HepG2 (cell line): Measurements from ENCODE around the gene SIAH3. TPM values are rescaled to one million over a fixed set of nuclear protein-coding genes. Genes with fewer than 3 reads are reported as not detected.

Experiments
- ATAC-seq: fragments of 200-7000 bp; cut with Tn5 transposase; 3 replicates; pipeline ENCODE4 v1.9.1; 2020; ENCODE audit warnings: mild to moderate bottlenecking, moderate library complexity
- BruUV-seq: library from RNA; stranded (reverse); fragments of 400-500 nt; replicated peaks from 2 replicates; lab custom pipeline; 2021; lab: Mats Ljungman, UMichigan
- CTCF ChIA-PET: fragments of 300-600 bp; formaldehyde crosslinking; extraction: SDS; loops from one replicate; lab custom pipeline; 2021; ENCODE audit warnings: low total read pairs, inconsistent platforms, low intra/inter-chr PET ratio; lab: Yijun Ruan, JAX
- POLR2A ChIA-PET: fragments of 350-600 bp; sonication (Branson Sonifier 250); formaldehyde crosslinking; loops from one replicate; lab custom pipeline; 2020; ENCODE audit warnings: antibody characterized with exemption, inconsistent platforms; lab: Yijun Ruan, JAX
- DNase-seq: peaks from one replicate; pipeline ENCODE4 v3.0.0-alpha.2; 2015; ENCODE audit warnings: low spot score
- FAIRE-seq: peaks from 3 replicates; lab custom pipeline; 2011; peaks lifted over from hg19 to GRCh38; lab: Jason Lieb, UNC
- H2AFZ ChIP-seq: one replicate; pipeline ENCODE4 v1.6.1; 2011; ENCODE audit warnings: low read length, inconsistent platforms
- H3K27ac ChIP-seq: fragments of 300-600 bp; 3 replicates; pipeline ENCODE4 v1.8.0; 2011; ENCODE audit warnings: mixed run types, mild to moderate bottlenecking, mixed read lengths, low read length, inconsistent platforms; ENCODE audit not compliant: insufficient read depth; ENCODE audit errors: extremely low read length
- H3K27me3 ChIP-seq, 2 experiments: fragments of 200-600 bp in 1 of 2; 2 replicates in 1 of 2; 3 replicates in 1 of 2; pipeline versions ENCODE4 v1.6.0 to v1.8.0; 2011; ENCODE audit warnings: low read length in 2 of 2, mild to moderate bottlenecking in 2 of 2, moderate library complexity in 2 of 2, inconsistent platforms in 1 of 2; ENCODE audit not compliant: insufficient read depth in 2 of 2, control insufficient read depth in 1 of 2
- H3K36me3 ChIP-seq, 2 experiments: fragments of 200-600 bp in 1 of 2; replicated peaks in 1 of 2; 2 replicates in 1 of 2; 3 replicates in 1 of 2; pipeline versions ENCODE4 v1.5.1 to v1.8.0; 2011; ENCODE audit warnings: low read length in 2 of 2, inconsistent platforms in 1 of 2; ENCODE audit not compliant: insufficient read depth in 2 of 2, control insufficient read depth in 1 of 2
- H3K4me1 ChIP-seq: 2 replicates; pipeline ENCODE4 v1.5.1; 2012; ENCODE audit warnings: low read length, inconsistent platforms; ENCODE audit not compliant: insufficient read depth
- H3K4me2 ChIP-seq: 2 replicates; pipeline ENCODE4 v1.6.0; 2011; ENCODE audit warnings: low read depth, low read length, inconsistent platforms
- H3K4me3 ChIP-seq, 3 experiments: fragments of 200-600 bp in 1 of 3; sonication (generic), shearing (Covaris generic) in 1 of 3; replicated peaks in 1 of 3; 2 replicates each; pipeline ENCODE4 v1.5.1; 2011 to 2016; ENCODE audit warnings: low read length in 3 of 3, inconsistent platforms in 2 of 3, low read depth in 2 of 3, mild to moderate bottlenecking in 2 of 3, control low read depth in 1 of 3, mixed read lengths in 1 of 3; ENCODE audit not compliant: insufficient read depth in 1 of 3
- H3K79me2 ChIP-seq: one replicate; pipeline ENCODE4 v1.6.1; 2011; ENCODE audit warnings: low read length, inconsistent platforms; ENCODE audit not compliant: insufficient read depth
- H3K9ac ChIP-seq: 2 replicates; pipeline ENCODE4 v1.6.0; 2011; ENCODE audit warnings: mild to moderate bottlenecking, low read depth, low read length, inconsistent platforms; ENCODE audit not compliant: insufficient read depth
- H3K9me3 ChIP-seq: 2 replicates; pipeline ENCODE4 v1.5.1; 2012; ENCODE audit warnings: mild to moderate bottlenecking, low read length
- H4K20me1 ChIP-seq: 2 replicates; pipeline ENCODE4 v1.6.0; 2011; ENCODE audit warnings: inconsistent platforms, mild to moderate bottlenecking, low read length, moderate library complexity; ENCODE audit not compliant: insufficient read depth
- FLYWCH1 ChIP-seq: sonication (generic); formaldehyde crosslinking; IDR thresholded peaks from 2 replicates; pipeline ENCODE4 v1.8.1; 2023; ENCODE audit warnings: mild to moderate bottlenecking, missing genetic modification reagents
- GTF2F1 ChIP-seq: fragments of 150-350 bp; IDR thresholded peaks from 2 replicates; pipeline ENCODE4 v1.6.1; 2014; ENCODE audit warnings: low read length
- HHEX ChIP-seq: IDR thresholded peaks from 2 replicates; pipeline ENCODE4 v1.6.1; 2016; ENCODE audit warnings: control low read depth
- MAFG ChIP-seq: sonication (generic); formaldehyde crosslinking; IDR thresholded peaks from 2 replicates; pipeline ENCODE4 v1.5.1; 2020; ENCODE audit warnings: mild to moderate bottlenecking, missing genetic modification reagents
- RBAK ChIP-seq: sonication (generic); formaldehyde crosslinking; IDR thresholded peaks from 2 replicates; pipeline ENCODE4 v1.5.1; 2020; ENCODE audit warnings: mild to moderate bottlenecking, missing genetic modification reagents
- RBM39 ChIP-seq: fragments of 200-400 bp; formaldehyde crosslinking; IDR thresholded peaks from one replicate; pipeline ENCODE4 v1.6.1; 2018; ENCODE audit warnings: antibody characterized with exemption, mild to moderate bottlenecking, low read depth, low read length; ENCODE audit not compliant: poor library complexity, severe bottlenecking
- SIN3B ChIP-seq: fragments of 150-350 bp; IDR thresholded peaks from 2 replicates; pipeline ENCODE4 v1.6.1; 2014; ENCODE audit warnings: low read length
- SNRNP70 ChIP-seq: fragments of 200-400 bp; formaldehyde crosslinking; IDR thresholded peaks from 2 replicates; pipeline ENCODE4 v1.6.1; 2017; ENCODE audit warnings: mild to moderate bottlenecking, low read depth, low read length, moderate library complexity
- TBX3 ChIP-seq: fragments of 450-650 bp; IDR thresholded peaks from 2 replicates; pipeline ENCODE4 v1.6.1; 2017; ENCODE audit warnings: antibody characterized with exemption, mild to moderate bottlenecking, inconsistent platforms, borderline replicate concordance
- WGBS: methylation state at CpG from one replicate; pipeline ENCODE4 v1.1.6; 2017; ENCODE audit warnings: low lambda C conversion rate; 5-methylcytosine and 5-hydroxymethylcytosine counted together
- in situ Hi-C: cut with HindIII; loops from 2 replicates; pipeline ENCODE4 v1.10.0; 2017; ENCODE audit warnings: low pct_unique_long_range_greater_than_20kb; ENCODE audit not compliant: extremely low pct_ligation_motif_present
- intact Hi-C: fragments of 100-400 bp; cut with micrococcal nuclease; formaldehyde crosslinking; loops from one replicate; pipeline ENCODE4 v1.10.0; 2022; ENCODE audit not compliant: unreplicated experiment
- polyA plus RNA-seq, 8 experiments: library from polyadenylated mRNA; depleted of rRNA in 3 of 8; stranded (reverse) in 7 of 8; unstranded in 1 of 8; fragments of >200 nt; fragmentation: Illumina TruSeq in 4 of 8; extraction: Trizol in 4 of 8; gene quantifications; 2 replicates each; pipeline versions ENCODE4 v1.2.1 to v1.2.3, GENCODE V29; 2011 to 2016; ENCODE audit warnings: low read depth in 4 of 8, missing spikeins in 1 of 8, mixed read lengths in 1 of 8; ENCODE audit not compliant: insufficient read depth in 1 of 8
- total RNA-seq, 5 experiments: library from RNA; depleted of rRNA; stranded (reverse); fragments of >200 nt; fragmentation: Illumina TruSeq; extraction: Trizol; gene quantifications; 2 replicates each; pipeline ENCODE4 v1.2.3, GENCODE V29; 2016; ENCODE audit warnings: low read depth in 1 of 5
- TF ChIP-seq, protein P1 (sequence below): fragments of 450-650 bp; IDR thresholded peaks from 2 replicates; pipeline ENCODE4 v1.6.1; 2017; ENCODE audit warnings: mild to moderate bottlenecking
- TF ChIP-seq, protein P2 (sequence below): sonication (generic); formaldehyde crosslinking; IDR thresholded peaks from 2 replicates; pipeline ENCODE4 v1.9.0; 2021; ENCODE audit warnings: mild to moderate bottlenecking, missing genetic modification reagents

Gene SIAH3
- total and polyA plus RNA-seq, 2 of the 13 experiments (the other 11 are each of a cell fraction or from before 2014, with no cell fraction given): not detected

DNA sequence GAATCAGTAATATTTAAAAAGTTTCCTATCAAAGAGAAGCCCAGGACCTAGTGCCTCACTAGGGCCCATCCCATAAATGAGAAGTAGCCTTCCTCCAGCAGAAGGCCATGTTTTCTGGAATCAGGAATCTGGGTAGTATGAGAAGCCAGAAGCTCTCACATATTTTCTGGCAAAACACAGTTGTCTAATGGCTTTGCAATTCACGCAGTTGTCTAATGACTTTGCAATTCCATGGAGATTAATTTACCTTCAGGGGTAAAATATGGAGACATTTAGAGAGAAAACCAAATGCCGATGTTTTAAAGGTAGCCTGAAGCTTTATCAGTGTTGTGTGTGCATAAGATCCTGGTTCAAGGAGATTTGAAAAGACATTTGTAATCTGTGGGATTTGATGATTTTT lies 29.8 kb upstream of the SIAH3 start:
- H3K27ac ChIP-seq: no peak overlapping the region
- FAIRE-seq (no peak), ATAC-seq (no peak), DNase-seq (no peak)
- POLR2A ChIA-PET: no interaction called here
- no peaks in the 10 kb centered on the region for H3K79me2 ChIP-seq
- H3K9ac ChIP-seq: no peak overlapping the region
- TF ChIP-seq GTF2F1 (no peak), SNRNP70 (no peak), RBM39 (no peak), SIN3B (no peak)
- TF ChIP-seq, protein P1, sequence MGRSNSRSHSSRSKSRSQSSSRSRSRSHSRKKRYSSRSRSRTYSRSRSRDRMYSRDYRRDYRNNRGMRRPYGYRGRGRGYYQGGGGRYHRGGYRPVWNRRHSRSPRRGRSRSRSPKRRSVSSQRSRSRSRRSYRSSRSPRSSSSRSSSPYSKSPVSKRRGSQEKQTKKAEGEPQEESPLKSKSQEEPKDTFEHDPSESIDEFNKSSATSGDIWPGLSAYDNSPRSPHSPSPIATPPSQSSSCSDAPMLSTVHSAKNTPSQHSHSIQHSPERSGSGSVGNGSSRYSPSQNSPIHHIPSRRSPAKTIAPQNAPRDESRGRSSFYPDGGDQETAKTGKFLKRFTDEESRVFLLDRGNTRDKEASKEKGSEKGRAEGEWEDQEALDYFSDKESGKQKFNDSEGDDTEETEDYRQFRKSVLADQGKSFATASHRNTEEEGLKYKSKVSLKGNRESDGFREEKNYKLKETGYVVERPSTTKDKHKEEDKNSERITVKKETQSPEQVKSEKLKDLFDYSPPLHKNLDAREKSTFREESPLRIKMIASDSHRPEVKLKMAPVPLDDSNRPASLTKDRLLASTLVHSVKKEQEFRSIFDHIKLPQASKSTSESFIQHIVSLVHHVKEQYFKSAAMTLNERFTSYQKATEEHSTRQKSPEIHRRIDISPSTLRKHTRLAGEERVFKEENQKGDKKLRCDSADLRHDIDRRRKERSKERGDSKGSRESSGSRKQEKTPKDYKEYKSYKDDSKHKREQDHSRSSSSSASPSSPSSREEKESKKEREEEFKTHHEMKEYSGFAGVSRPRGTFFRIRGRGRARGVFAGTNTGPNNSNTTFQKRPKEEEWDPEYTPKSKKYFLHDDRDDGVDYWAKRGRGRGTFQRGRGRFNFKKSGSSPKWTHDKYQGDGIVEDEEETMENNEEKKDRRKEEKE: no peak
- no peaks in the 10 kb centered on the region for H3K9me3 ChIP-seq
- no peaks in the 10 kb centered on the region for H3K4me1 ChIP-seq
- in situ Hi-C loops (no loop called here), intact Hi-C loops (no loop called here)
- no peaks in the 10 kb centered on the region for H4K20me1 ChIP-seq
- H3K4me2 ChIP-seq: no peak overlapping the region
- CTCF ChIA-PET: no interaction called here
- BruUV-seq: no TSS peak
- no peaks in the 10 kb centered on the region for H3K36me3 ChIP-seq
- no peak overlapping the region for H3K4me3 ChIP-seq
- no peak overlapping the region for H2AFZ ChIP-seq
- 18% methylated on average over 2 of the region's 2 CpGs for WGBS
- H3K27me3 ChIP-seq: no peaks in the 10 kb centered on the region; a peak in 2 of 5 replicates

DNA sequence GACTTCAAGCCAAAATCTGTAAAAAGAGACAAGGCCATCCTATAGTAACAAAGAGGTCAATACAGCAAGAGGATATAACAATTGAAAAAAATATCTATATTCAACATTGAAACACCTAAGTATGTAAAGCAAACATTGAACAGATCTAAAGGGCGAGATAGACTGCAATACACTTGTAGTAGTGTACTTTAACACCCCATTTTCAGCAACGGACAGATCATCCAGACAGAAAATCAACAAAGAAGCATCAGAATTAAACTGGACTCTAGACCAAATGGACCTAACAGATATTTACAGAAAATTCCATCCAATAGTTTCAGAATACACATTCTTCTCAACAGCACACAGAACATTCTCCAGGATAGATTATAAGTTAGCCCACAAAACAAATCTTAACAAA lies 28.7 kb upstream of the SIAH3 start:
- no peak for ATAC-seq
- CTCF ChIA-PET: interaction anchor here (2.1 kb wide), 1 partner anchor 73 kb away, joined by 5 read pairs; no protein-coding TSS in a partner anchor
- peak; percentile 81 for TF ChIP-seq HHEX (CRISPR knock-in tag)
- TF ChIP-seq TBX3: peak; percentile 81; the same call in 1 of the 2 replicates
- TF ChIP-seq MAFG (CRISPR knock-in tag): no peak
- TF ChIP-seq RBAK (CRISPR knock-in tag): no peak
- TF ChIP-seq, protein P2, sequence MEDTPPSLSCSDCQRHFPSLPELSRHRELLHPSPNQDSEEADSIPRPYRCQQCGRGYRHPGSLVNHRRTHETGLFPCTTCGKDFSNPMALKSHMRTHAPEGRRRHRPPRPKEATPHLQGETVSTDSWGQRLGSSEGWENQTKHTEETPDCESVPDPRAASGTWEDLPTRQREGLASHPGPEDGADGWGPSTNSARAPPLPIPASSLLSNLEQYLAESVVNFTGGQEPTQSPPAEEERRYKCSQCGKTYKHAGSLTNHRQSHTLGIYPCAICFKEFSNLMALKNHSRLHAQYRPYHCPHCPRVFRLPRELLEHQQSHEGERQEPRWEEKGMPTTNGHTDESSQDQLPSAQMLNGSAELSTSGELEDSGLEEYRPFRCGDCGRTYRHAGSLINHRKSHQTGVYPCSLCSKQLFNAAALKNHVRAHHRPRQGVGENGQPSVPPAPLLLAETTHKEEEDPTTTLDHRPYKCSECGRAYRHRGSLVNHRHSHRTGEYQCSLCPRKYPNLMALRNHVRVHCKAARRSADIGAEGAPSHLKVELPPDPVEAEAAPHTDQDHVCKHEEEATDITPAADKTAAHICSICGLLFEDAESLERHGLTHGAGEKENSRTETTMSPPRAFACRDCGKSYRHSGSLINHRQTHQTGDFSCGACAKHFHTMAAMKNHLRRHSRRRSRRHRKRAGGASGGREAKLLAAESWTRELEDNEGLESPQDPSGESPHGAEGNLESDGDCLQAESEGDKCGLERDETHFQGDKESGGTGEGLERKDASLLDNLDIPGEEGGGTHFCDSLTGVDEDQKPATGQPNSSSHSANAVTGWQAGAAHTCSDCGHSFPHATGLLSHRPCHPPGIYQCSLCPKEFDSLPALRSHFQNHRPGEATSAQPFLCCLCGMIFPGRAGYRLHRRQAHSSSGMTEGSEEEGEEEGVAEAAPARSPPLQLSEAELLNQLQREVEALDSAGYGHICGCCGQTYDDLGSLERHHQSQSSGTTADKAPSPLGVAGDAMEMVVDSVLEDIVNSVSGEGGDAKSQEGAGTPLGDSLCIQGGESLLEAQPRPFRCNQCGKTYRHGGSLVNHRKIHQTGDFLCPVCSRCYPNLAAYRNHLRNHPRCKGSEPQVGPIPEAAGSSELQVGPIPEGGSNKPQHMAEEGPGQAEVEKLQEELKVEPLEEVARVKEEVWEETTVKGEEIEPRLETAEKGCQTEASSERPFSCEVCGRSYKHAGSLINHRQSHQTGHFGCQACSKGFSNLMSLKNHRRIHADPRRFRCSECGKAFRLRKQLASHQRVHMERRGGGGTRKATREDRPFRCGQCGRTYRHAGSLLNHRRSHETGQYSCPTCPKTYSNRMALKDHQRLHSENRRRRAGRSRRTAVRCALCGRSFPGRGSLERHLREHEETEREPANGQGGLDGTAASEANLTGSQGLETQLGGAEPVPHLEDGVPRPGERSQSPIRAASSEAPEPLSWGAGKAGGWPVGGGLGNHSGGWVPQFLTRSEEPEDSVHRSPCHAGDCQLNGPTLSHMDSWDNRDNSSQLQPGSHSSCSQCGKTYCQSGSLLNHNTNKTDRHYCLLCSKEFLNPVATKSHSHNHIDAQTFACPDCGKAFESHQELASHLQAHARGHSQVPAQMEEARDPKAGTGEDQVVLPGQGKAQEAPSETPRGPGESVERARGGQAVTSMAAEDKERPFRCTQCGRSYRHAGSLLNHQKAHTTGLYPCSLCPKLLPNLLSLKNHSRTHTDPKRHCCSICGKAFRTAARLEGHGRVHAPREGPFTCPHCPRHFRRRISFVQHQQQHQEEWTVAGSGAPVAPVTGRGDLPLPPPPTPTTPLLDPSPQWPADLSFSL: no peak
- no peak for TF ChIP-seq FLYWCH1 (CRISPR knock-in tag)

More for the DNA sequence above, 28.7 kb upstream of the SIAH3 start:
- Histone ChIP-seq H3K27me3 (no peaks in the 10 kb centered on the region; a peak in 2 of 5 replicates), H3K9me3 (no peaks in the 10 kb centered on the region), H3K9ac (no peak overlapping the region), H4K20me1 (no peaks in the 10 kb centered on the region), H3K36me3 (no peaks in the 10 kb centered on the region), H3K79me2 (no peaks in the 10 kb centered on the region), H3K4me2 (no peak overlapping the region), H3K4me3 (no peak overlapping the region), H3K27ac (no peak overlapping the region), H2AFZ (no peak overlapping the region), H3K4me1 (no peaks in the 10 kb centered on the region)
- in situ Hi-C loops: no loop called here
- DNase-seq: no peak
- POLR2A ChIA-PET: no interaction called here
- no peak for FAIRE-seq
- WGBS: 2% methylated on average over 2 of the region's 2 CpGs
- no TSS peak for BruUV-seq
- intact Hi-C loops: no loop called here
